ENCODE results near the gene ATXN10.

The ATXN10 gene

DNA sequence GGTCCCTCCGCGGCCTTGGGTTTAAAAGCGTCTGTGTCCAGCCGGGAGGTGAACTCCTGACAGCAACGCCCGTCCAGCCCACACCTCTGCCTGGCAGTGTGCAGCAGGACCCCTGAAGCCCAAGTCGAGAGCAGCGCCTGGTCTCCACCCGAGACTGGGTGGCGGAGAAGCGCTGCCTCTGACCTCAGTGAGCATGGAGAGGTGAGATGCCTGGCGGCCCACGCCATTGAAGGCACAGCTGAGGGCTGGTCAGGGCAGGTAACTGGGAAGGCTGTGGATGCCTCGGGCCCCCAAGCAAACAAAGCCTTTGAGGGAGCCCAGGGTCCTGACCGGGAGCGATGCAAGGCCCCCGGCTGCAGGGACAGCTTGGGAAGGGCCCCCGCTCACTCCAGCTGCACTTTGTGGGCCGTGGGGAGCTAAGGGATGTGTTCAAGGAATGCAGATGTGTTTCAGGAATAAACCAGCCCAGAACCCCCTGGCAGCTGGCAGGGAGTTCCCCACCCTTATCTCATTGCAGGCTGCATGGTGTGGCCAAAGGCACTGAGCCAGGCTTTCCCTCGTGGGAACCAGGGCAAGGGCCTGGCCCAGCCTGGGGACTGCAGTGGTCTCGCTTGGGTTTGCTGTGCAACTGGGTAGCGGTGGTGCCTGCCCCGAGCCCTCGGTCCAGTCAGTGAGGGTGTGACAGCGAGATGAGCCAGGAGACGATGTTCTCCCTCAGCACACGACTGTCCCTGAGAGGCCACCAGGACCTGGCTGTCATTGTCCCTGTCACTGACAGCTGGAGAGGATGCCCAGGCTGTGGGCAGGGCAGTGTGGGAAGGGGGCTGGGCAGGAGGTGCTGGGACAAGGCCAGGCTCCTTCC lies 212.8 kb downstream of the ATXN10 start:
- no peaks in the 10 kb centered on the region for H3K79me2 ChIP-seq (ENCODE audit: insufficient read depth, low read length)
- no peaks in the 10 kb centered on the region for H3F3A ChIP-seq (ENCODE audit: insufficient read depth)
- no peaks in the 10 kb centered on the region for H4K20me1 ChIP-seq (ENCODE audit: low read depth, low read length)
- no peak overlapping the region for H3K4me3 ChIP-seq (ENCODE audit: insufficient read depth, low read length, poor library complexity, severe bottlenecking)
- H3K36me3 ChIP-seq (ENCODE audit: low read length): no peaks in the 10 kb centered on the region
- TF ChIP-seq, protein P1, sequence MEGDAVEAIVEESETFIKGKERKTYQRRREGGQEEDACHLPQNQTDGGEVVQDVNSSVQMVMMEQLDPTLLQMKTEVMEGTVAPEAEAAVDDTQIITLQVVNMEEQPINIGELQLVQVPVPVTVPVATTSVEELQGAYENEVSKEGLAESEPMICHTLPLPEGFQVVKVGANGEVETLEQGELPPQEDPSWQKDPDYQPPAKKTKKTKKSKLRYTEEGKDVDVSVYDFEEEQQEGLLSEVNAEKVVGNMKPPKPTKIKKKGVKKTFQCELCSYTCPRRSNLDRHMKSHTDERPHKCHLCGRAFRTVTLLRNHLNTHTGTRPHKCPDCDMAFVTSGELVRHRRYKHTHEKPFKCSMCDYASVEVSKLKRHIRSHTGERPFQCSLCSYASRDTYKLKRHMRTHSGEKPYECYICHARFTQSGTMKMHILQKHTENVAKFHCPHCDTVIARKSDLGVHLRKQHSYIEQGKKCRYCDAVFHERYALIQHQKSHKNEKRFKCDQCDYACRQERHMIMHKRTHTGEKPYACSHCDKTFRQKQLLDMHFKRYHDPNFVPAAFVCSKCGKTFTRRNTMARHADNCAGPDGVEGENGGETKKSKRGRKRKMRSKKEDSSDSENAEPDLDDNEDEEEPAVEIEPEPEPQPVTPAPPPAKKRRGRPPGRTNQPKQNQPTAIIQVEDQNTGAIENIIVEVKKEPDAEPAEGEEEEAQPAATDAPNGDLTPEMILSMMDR (IDR thresholded peaks at IDR 0.05; ENCODE audit: insufficient read depth, low read length, poor library complexity, severe bottlenecking): no peak
- TF ChIP-seq EZH2phosphoT487 (conservative IDR thresholded peaks at IDR 0.05; ENCODE audit: low read length): no peak
- no peak overlapping the region for H3K27ac ChIP-seq (ENCODE audit: low read depth, low read length)
- H3K27me3 ChIP-seq (ENCODE audit: low read length): no peaks in the 10 kb centered on the region
- H3K9me2 ChIP-seq (replicated peaks; ENCODE audit: insufficient read depth, low read length): no peaks in the 10 kb centered on the region
- no peak overlapping the region for H2AFZ ChIP-seq (ENCODE audit: low read depth, low read length, severe bottlenecking)
- no peak overlapping the region for H3K4me2 ChIP-seq (ENCODE audit: low read depth, low read length, poor library complexity, severe bottlenecking)
- H3K9ac ChIP-seq (ENCODE audit: low read length): no peak overlapping the region
- H3K9me3 ChIP-seq (ENCODE audit: insufficient read depth, low read length): no peaks in the 10 kb centered on the region

DNA sequence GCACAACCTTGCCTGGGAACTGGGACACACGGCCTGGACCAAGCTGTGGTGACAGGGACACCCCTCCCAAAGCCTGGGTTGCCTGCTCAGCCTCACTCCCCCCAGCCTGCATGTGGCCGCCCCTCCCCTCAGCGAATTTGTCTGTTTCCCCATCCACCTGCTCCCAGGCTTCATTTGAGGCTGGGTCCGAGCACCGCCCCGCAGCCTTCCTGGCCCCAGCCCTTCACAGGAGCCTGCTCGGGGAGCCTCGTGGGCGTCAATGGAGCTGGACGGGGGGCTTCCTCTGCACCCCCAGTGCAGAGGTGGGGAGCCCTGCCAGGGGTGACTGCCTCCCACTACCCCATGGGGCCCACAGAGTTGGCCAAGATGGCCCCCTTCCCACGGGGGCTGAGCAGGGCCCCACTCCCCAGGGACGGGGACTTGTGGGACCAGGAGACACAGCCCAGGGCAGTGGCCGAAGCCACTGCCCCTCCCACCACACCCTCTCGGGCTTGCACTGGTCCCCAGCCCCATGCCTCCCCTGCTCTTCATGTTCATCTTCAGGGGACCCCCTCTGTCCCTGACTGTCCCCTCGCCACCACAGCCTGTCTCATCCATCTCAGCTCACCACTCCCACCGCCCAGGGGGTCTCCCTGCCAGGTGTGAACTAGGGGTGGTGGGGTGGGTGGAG lies 213.7 kb downstream of the ATXN10 start:
- no peak for TF ChIP-seq EZH2phosphoT487 (conservative IDR thresholded peaks at IDR 0.05; ENCODE audit: low read length)
- TF ChIP-seq, protein P1 (IDR thresholded peaks at IDR 0.05; ENCODE audit: insufficient read depth, low read length, poor library complexity, severe bottlenecking): no peak
- Histone ChIP-seq H3K9ac (ENCODE audit: low read length) (no peak overlapping the region), H3K27me3 (ENCODE audit: low read length) (no peaks in the 10 kb centered on the region), H3K4me2 (ENCODE audit: low read depth, low read length, poor library complexity, severe bottlenecking) (no peak overlapping the region), H2AFZ (ENCODE audit: low read depth, low read length, severe bottlenecking) (no peak overlapping the region), H3K9me2 (replicated peaks; ENCODE audit: insufficient read depth, low read length) (no peaks in the 10 kb centered on the region), H3K36me3 (ENCODE audit: low read length) (no peaks in the 10 kb centered on the region), H3K27ac (ENCODE audit: low read depth, low read length) (no peak overlapping the region), H3K9me3 (ENCODE audit: insufficient read depth, low read length) (no peaks in the 10 kb centered on the region), H3K79me2 (ENCODE audit: insufficient read depth, low read length) (no peaks in the 10 kb centered on the region), H3F3A (ENCODE audit: insufficient read depth) (no peaks in the 10 kb centered on the region), H3K4me3 (ENCODE audit: insufficient read depth, low read length, poor library complexity, severe bottlenecking) (no peak overlapping the region), H4K20me1 (ENCODE audit: low read depth, low read length) (no peaks in the 10 kb centered on the region)

DNA sequence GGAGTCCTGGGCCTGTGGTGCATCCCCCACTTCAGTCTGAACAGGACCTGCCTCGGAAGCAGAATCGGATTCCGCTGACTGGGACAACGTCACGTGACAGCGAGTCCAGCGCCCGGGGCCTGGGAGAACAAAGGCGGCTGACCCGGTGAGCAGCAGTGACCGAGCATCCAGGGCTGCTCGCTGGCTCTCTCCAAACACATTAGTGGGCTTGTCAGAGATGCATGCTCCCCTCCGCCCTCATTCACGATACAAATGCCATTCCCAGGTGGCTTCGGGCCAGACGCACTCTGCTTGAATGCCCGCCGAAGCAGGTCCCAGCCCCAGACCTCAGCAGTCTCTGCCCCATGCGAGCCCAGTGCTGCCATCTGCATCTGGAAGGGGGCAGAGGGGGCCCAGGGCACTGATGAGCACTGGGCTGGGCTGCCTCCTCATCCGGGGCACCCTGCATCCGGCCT lies 214.3 kb downstream of the ATXN10 start:
- H3K36me3 ChIP-seq (ENCODE audit: low read length): no peaks in the 10 kb centered on the region
- no peaks in the 10 kb centered on the region for H3F3A ChIP-seq (ENCODE audit: insufficient read depth)
- no peaks in the 10 kb centered on the region for H3K9me2 ChIP-seq (replicated peaks; ENCODE audit: insufficient read depth, low read length)
- no peaks in the 10 kb centered on the region for H3K9me3 ChIP-seq (ENCODE audit: insufficient read depth, low read length)
- H4K20me1 ChIP-seq (ENCODE audit: low read depth, low read length): no peaks in the 10 kb centered on the region
- H3K4me2 ChIP-seq (ENCODE audit: low read depth, low read length, poor library complexity, severe bottlenecking): no peak overlapping the region
- H3K9ac ChIP-seq (ENCODE audit: low read length): no peak overlapping the region
- no peak overlapping the region for H3K27ac ChIP-seq (ENCODE audit: low read depth, low read length)
- no peak overlapping the region for H2AFZ ChIP-seq (ENCODE audit: low read depth, low read length, severe bottlenecking)
- no peak for TF ChIP-seq EZH2phosphoT487 (conservative IDR thresholded peaks at IDR 0.05; ENCODE audit: low read length)
- TF ChIP-seq, protein P1 (IDR thresholded peaks at IDR 0.05; ENCODE audit: insufficient read depth, low read length, poor library complexity, severe bottlenecking): no peak
- no peak overlapping the region for H3K4me3 ChIP-seq (ENCODE audit: insufficient read depth, low read length, poor library complexity, severe bottlenecking)
- no peaks in the 10 kb centered on the region for H3K79me2 ChIP-seq (ENCODE audit: insufficient read depth, low read length)
- no peaks in the 10 kb centered on the region for H3K27me3 ChIP-seq (ENCODE audit: low read length)
